Endothelial cell of umbilical vein (primary cell): Measurements from ENCODE around the gene TBC1D8. TPM values are rescaled to one million over a fixed set of nuclear protein-coding genes. Genes with fewer than 3 reads are reported as not detected.

Source experiments
- BruUV-seq: library from RNA; stranded (reverse); fragments of 400-500 nt; replicated peaks from 2 replicates; lab custom pipeline; 2021; lab: Mats Ljungman, UMichigan
- CTCF ChIA-PET: fragments of 300-600, 350-600 bp; sonication (Branson Sonifier 250); formaldehyde crosslinking; loops from one replicate; lab custom pipeline; 2021; ENCODE audit warnings: antibody characterized with exemption, inconsistent platforms; lab: Charles Lee
- POLR2A ChIA-PET: fragments of 300-600, 350-600 bp; sonication (Branson Sonifier 250); formaldehyde crosslinking; loops from one replicate; lab custom pipeline; 2021; ENCODE audit warnings: antibody characterized with exemption, inconsistent platforms; lab: Charles Lee
- DNase-seq: peaks from one replicate; pipeline ENCODE4 v3.0.0-alpha.2; 2011; ENCODE audit warnings: low read depth, low spot score
- FAIRE-seq: peaks from 2 replicates; lab custom pipeline; 2011; peaks lifted over from hg19 to GRCh38; lab: Jason Lieb, UNC
- H2AFZ ChIP-seq: 2 replicates; pipeline ENCODE4 v1.6.0; 2012; ENCODE audit warnings: low read depth, low read length, control low read depth, inconsistent platforms
- H3K27ac ChIP-seq: 2 replicates; pipeline ENCODE4 v1.5.1; 2011; ENCODE audit warnings: low read depth, mild to moderate bottlenecking, control low read depth, low read length, moderate library complexity; ENCODE audit not compliant: insufficient read depth
- H3K27me3 ChIP-seq, 2 experiments: 2 replicates each; pipeline versions ENCODE4 v1.6.0 to v1.6.1; 2011; ENCODE audit warnings: low read length in 2 of 2, mixed read lengths in 1 of 2; ENCODE audit not compliant: control insufficient read depth in 2 of 2, insufficient read depth in 2 of 2
- H3K36me3 ChIP-seq, 2 experiments: 2 replicates in 1 of 2; 3 replicates in 1 of 2; pipeline ENCODE4 v1.5.1; 2011; ENCODE audit warnings: low read length in 2 of 2, mild to moderate bottlenecking in 1 of 2, moderate library complexity in 1 of 2; ENCODE audit not compliant: control insufficient read depth in 2 of 2, insufficient read depth in 2 of 2; ENCODE audit errors: extremely low read depth in 1 of 2
- H3K4me1 ChIP-seq: 3 replicates; pipeline ENCODE4 v1.5.1; 2011; ENCODE audit warnings: mild to moderate bottlenecking, low read length; ENCODE audit not compliant: control insufficient read depth, insufficient read depth; ENCODE audit errors: extremely low read depth
- H3K4me2 ChIP-seq: 2 replicates; pipeline ENCODE4 v1.6.1; 2011; ENCODE audit warnings: low read length, control low read depth, mixed read lengths; ENCODE audit not compliant: insufficient read depth
- H3K4me3 ChIP-seq, 3 experiments: fragments of 200-600 bp in 1 of 3; sonication (generic), shearing (Covaris generic) in 1 of 3; replicated peaks in 1 of 3; 2 replicates each; pipeline ENCODE4 v1.5.1; 2011 to 2016; ENCODE audit warnings: control low read depth in 3 of 3, low read length in 3 of 3, mild to moderate bottlenecking in 2 of 3, inconsistent platforms in 1 of 3, low read depth in 1 of 3, moderate library complexity in 1 of 3; ENCODE audit not compliant: insufficient read depth in 1 of 3
- H3K79me2 ChIP-seq: 2 replicates; pipeline ENCODE4 v1.6.0; 2012; ENCODE audit warnings: low read length, inconsistent platforms; ENCODE audit not compliant: control insufficient read depth, insufficient read depth
- H3K9ac ChIP-seq: replicated peaks from 2 replicates; pipeline ENCODE3; 2011; ENCODE audit warnings: low read length, control low read depth; ENCODE audit not compliant: insufficient read depth; ENCODE audit errors: extremely low read depth
- H3K9me1 ChIP-seq: replicated peaks from 3 replicates; pipeline ENCODE4 v1.6.0; 2011; ENCODE audit warnings: mild to moderate bottlenecking, low read length; ENCODE audit not compliant: control insufficient read depth, insufficient read depth; ENCODE audit errors: extremely low read depth
- H3K9me3 ChIP-seq: replicated peaks from 2 replicates; pipeline ENCODE4 v1.5.1; 2012; ENCODE audit warnings: low read length, inconsistent platforms; ENCODE audit not compliant: control insufficient read depth, insufficient read depth
- H4K20me1 ChIP-seq: replicated peaks from 2 replicates; pipeline ENCODE3; 2011; ENCODE audit warnings: mild to moderate bottlenecking, low read length; ENCODE audit not compliant: control insufficient read depth, insufficient read depth; ENCODE audit errors: extremely low read depth
- GATA2 ChIP-seq: IDR thresholded peaks from 2 replicates; pipeline ENCODE4 v1.7.0; 2011; ENCODE audit warnings: low read depth, mild to moderate bottlenecking, moderate library complexity, mixed read lengths, low read length; ENCODE audit not compliant: insufficient read length, insufficient read depth
- JUN ChIP-seq: IDR thresholded peaks from 2 replicates; pipeline ENCODE4 v1.6.1; 2011; ENCODE audit warnings: borderline replicate concordance, low read depth; ENCODE audit not compliant: insufficient read length, insufficient read depth
- POLR2AphosphoS5 ChIP-seq: IDR thresholded peaks from 2 replicates; pipeline ENCODE4 v1.6.1; 2012; ENCODE audit warnings: low read depth, mild to moderate bottlenecking, control low read depth, low read length, moderate library complexity; ENCODE audit not compliant: insufficient read depth
- dilution Hi-C: fragments of 300-500 bp; cut with MboI; formaldehyde crosslinking; loops from one replicate; pipeline ENCODE4 v1.15.0; 2019; ENCODE audit warnings: low sequenced_read_pairs; ENCODE audit not compliant: extremely low pct_ligation_motif_present
- intact Hi-C: fragments of 100-400 bp; cut with micrococcal nuclease; formaldehyde crosslinking; loops from one replicate; pipeline ENCODE4 v1.10.0; 2022
- polyA plus RNA-seq, 4 experiments: library from polyadenylated mRNA; depleted of rRNA in 3 of 4; stranded (reverse) in 3 of 4; unstranded in 1 of 4; fragments of >200 nt; gene quantifications; 2 replicates each; pipeline versions ENCODE4 v1.2.1 to v1.2.3, GENCODE V29; 2011 to 2012; ENCODE audit warnings: missing spikeins in 1 of 4
- total RNA-seq: library from RNA; stranded (reverse); gene quantifications from 2 replicates; pipeline ENCODE4 v1.2.3, GENCODE V29; 2021
- TF ChIP-seq, protein P1 (sequence below), 2 donors: IDR thresholded peaks; 1 replicate in 1 of 2; 2 replicates in 1 of 2; pipeline ENCODE4 v1.5.1; 2011; ENCODE audit warnings: low read length in 2 of 2, mild to moderate bottlenecking in 2 of 2, moderate library complexity in 2 of 2, control low read depth in 1 of 2, inconsistent platforms in 1 of 2, low read depth in 1 of 2; ENCODE audit not compliant: insufficient read depth in 1 of 2; ENCODE audit errors: extremely low read depth in 1 of 2
- TF ChIP-seq, protein P2 (sequence below): IDR thresholded peaks from 2 replicates; pipeline ENCODE4 v1.6.1; 2011; ENCODE audit not compliant: insufficient read depth, insufficient read length

The TBC1D8 gene
- total and polyA plus RNA-seq, 2 donors (not counting 3 experiments of a cell fraction or from before 2014, with no cell fraction given): 28.5 to 32.1 TPM

DNA sequence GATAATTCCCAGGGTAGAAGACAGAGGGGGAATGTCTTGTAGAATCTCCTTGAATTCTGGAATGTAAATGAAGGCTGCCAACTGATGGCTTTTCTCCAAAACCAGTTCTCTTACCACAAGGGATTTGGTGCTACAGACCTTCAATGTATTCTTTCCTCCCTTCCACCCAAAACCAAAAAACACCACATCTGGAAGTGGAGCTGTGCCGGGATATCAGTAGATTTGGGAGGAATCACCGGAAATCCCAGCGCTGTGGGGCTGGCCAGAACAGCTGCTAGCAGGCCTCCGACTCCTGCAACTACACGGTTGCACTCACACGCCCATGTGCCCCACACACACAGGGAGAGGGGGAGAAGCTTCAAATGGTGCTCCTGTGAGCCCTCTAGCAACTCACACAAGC lies 103.4 kb downstream of the TBC1D8 start:
- no TSS peak for BruUV-seq
- Histone ChIP-seq H3K9me1 (no peaks in the 10 kb centered on the region), H2AFZ (no peak overlapping the region), H3K9ac (no peak overlapping the region), H3K79me2 (peaks cover 2% of the 10 kb centered on the region), H3K27ac (peak overlapping the region; percentile 12), H3K9me3 (no peaks in the 10 kb centered on the region), H3K27me3 (no peaks in the 10 kb centered on the region), H3K36me3 (peaks cover 0 to 4% of the 10 kb centered on the region in 2 experiments), H4K20me1 (no peaks in the 10 kb centered on the region), H3K4me3 (no peak overlapping the region), H3K4me1 (peaks cover 10% of the 10 kb centered on the region), H3K4me2 (no peak overlapping the region)
- dilution Hi-C loops: loop anchor here (25.0 kb wide), 1 partner anchor 165 kb away; no protein-coding TSS in a partner anchor
- DNase-seq: no peak
- intact Hi-C loops: no loop called here
- peak; percentile 31 for FAIRE-seq
- no peak for TF ChIP-seq GATA2
- TF ChIP-seq POLR2AphosphoS5: no peak
- no peak for TF ChIP-seq JUN
- TF ChIP-seq, protein P1, sequence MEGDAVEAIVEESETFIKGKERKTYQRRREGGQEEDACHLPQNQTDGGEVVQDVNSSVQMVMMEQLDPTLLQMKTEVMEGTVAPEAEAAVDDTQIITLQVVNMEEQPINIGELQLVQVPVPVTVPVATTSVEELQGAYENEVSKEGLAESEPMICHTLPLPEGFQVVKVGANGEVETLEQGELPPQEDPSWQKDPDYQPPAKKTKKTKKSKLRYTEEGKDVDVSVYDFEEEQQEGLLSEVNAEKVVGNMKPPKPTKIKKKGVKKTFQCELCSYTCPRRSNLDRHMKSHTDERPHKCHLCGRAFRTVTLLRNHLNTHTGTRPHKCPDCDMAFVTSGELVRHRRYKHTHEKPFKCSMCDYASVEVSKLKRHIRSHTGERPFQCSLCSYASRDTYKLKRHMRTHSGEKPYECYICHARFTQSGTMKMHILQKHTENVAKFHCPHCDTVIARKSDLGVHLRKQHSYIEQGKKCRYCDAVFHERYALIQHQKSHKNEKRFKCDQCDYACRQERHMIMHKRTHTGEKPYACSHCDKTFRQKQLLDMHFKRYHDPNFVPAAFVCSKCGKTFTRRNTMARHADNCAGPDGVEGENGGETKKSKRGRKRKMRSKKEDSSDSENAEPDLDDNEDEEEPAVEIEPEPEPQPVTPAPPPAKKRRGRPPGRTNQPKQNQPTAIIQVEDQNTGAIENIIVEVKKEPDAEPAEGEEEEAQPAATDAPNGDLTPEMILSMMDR (IDR thresholded peaks at IDR 0.05; ENCODE audit: extremely low read depth in 1 of 2, insufficient read depth in 1 of 2, low read depth in 1 of 2, low read length in 2 of 2): no peak
- TF ChIP-seq, protein P2, sequence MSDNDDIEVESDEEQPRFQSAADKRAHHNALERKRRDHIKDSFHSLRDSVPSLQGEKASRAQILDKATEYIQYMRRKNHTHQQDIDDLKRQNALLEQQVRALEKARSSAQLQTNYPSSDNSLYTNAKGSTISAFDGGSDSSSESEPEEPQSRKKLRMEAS: no peak
- ChIA-PET CTCF (interaction anchor here (1.0 to 2.3 kb wide), 5 partner anchors 8 to 157 kb away, joined by 3 to 11 read pairs (median 5); no protein-coding TSS in a partner anchor), POLR2A (no interaction called here)
